NOMO-1 (cell line): ENCODE measurements around the gene MAFF.
"Not testable (repeated sequence)": the region's sequence is repeated elsewhere in the genome, so short reads cannot be mapped to it uniquely, and the experiment has no call there.

ENCODE experiments used
- DNase-seq, 2 experiments: peaks; one replicate each; lab custom pipeline; 2025; ENCODE audit not compliant: unreplicated experiment in 2 of 2; lab: John Stamatoyannopoulos, UW

The MAFF gene

GRCh38 chr22:38177044-38177443 lies 24.8 kb upstream of the MAFF start:
- DNase-seq = no peak

- DNase-seq = not testable (repeated sequence)
These were observed 24.2 kb upstream of the MAFF start for GRCh38 chr22:38177571-38177925.

GRCh38 chr22:38177926-38178604 lies 23.7 kb upstream of the MAFF start:
- DNase-seq = no peak

GRCh38 chr22:38178605-38178937 lies 23.2 kb upstream of the MAFF start:
- not testable (repeated sequence) for DNase-seq

GRCh38 chr22:38180841-38181452 lies 20.8 kb upstream of the MAFF start:
- DNase-seq = no peak

- DNase-seq = peak; percentile 99 to 100
These were observed 20.2 kb upstream of the MAFF start, which contains the start of gene PLA2G6 for GRCh38 chr22:38181453-38182200. PLA2G6 (minus strand) TSS chr22:38181830; CDS start chr22:38169426, 12,404 bp downstream.

- no peak for DNase-seq
These were observed 17.0 kb upstream of the MAFF start for GRCh38 chr22:38184788-38185187.

- no peak for DNase-seq
These were observed 15.4 kb upstream of the MAFF start for GRCh38 chr22:38186429-38186828.

GRCh38 chr22:38187413-38188212 lies 14.2 kb upstream of the MAFF start:
- no peak for DNase-seq

GRCh38 chr22:38189104-38189503 lies 12.7 kb upstream of the MAFF start:
- no peak for DNase-seq

GRCh38 chr22:38190581-38190980 lies 11.2 kb upstream of the MAFF start:
- no peak for DNase-seq

- no peak for DNase-seq
These were observed 10.7 kb upstream of the MAFF start for GRCh38 chr22:38191055-38191454.

GRCh38 chr22:38191731-38192474 lies 9.9 kb upstream of the MAFF start:
- DNase-seq = no peak

- no peak for DNase-seq
These were observed 9.3 kb upstream of the MAFF start for GRCh38 chr22:38192475-38192863.

GRCh38 chr22:38193580-38193979 lies 8.2 kb upstream of the MAFF start:
- DNase-seq = peak; percentile 72 to 83

- no peak for DNase-seq
These were observed 4.9 kb upstream of the MAFF start for GRCh38 chr22:38196791-38197419.

GRCh38 chr22:38199826-38200559 lies 1.8 kb upstream of the MAFF start:
- DNase-seq = no peak

- no peak for DNase-seq
These were observed 453 bp upstream of the MAFF start for GRCh38 chr22:38201371-38201710.

GRCh38 chr22:38202437-38203089 lies 769 bp downstream of the MAFF start:
- peak; percentile 30 to 36 for DNase-seq
